HCT116 (cell line): Measurements from ENCODE around the gene CENPU. TPM values are rescaled to one million over a fixed set of nuclear protein-coding genes. Genes with fewer than 3 reads are reported as not detected.
"Not testable (repeated sequence)": the region's sequence is repeated elsewhere in the genome, so short reads cannot be mapped to it uniquely, and the experiment has no call there.

Experiments used
- ATAC-seq: fragments of 200-7000 bp; cut with Tn5 transposase; 2 replicates; pipeline ENCODE4 v1.9.1; 2020; ENCODE audit warnings: mild to moderate bottlenecking, moderate library complexity
- BruUV-seq: library from RNA; stranded (reverse); fragments of 400-500 nt; replicated peaks from 2 replicates; lab custom pipeline; 2021; lab: Mats Ljungman, UMichigan
- CTCF ChIA-PET: fragments of 300-600 bp; sonication (Branson Sonifier 250); formaldehyde crosslinking; loops from one replicate; lab custom pipeline; 2021; ENCODE audit warnings: antibody characterized with exemption; lab: Charles Lee
- POLR2A ChIA-PET: fragments of 300-600, 350-600 bp; sonication (Branson Sonifier 250); formaldehyde crosslinking; loops from one replicate; lab custom pipeline; 2021; ENCODE audit warnings: antibody characterized with exemption; lab: Charles Lee
- RAD21 ChIA-PET, 2 experiments: fragments of 300-600 bp; sonication (Branson Sonifier 250); formaldehyde crosslinking; loops; one replicate each; lab custom pipeline; 2023; ENCODE audit warnings: low total read pairs in 2 of 2; ENCODE audit not compliant: uncharacterized antibody in 2 of 2, unreplicated experiment in 2 of 2, low non-redundant PET in 1 of 2; lab: Charles Lee
- DNase-seq: peaks from one replicate; pipeline ENCODE4 v3.0.0-alpha.2; 2010; ENCODE audit warnings: low read depth, low spot score
- H2AFZ ChIP-seq: fragments of 200-600 bp; shearing (Covaris generic), sonication (generic); 2 replicates; pipeline ENCODE4 v1.6.1; 2017; ENCODE audit warnings: low read depth, mixed run types, mixed read lengths, antibody characterized with exemption, low read length; ENCODE audit not compliant: poor library complexity, severe bottlenecking
- H3K27ac ChIP-seq: 2 replicates; pipeline ENCODE4 v1.5.1; 2012; ENCODE audit warnings: low read depth, low read length
- H3K27me3 ChIP-seq: fragments of 200-600 bp; sonication (generic); 2 replicates; pipeline ENCODE4 v1.6.1; 2016; ENCODE audit warnings: mixed run types, low read length, mixed read lengths; ENCODE audit not compliant: insufficient read depth
- H3K36me3 ChIP-seq, 2 experiments: fragments of 200-500 bp in 1 of 2; fragments of 200-600 bp in 1 of 2; sonication (Bioruptor generic) in 1 of 2; sonication (generic) in 1 of 2; 2 replicates each; pipeline versions ENCODE4 v1.5.1 to v1.6.1; 2014 to 2016; ENCODE audit warnings: low read length in 2 of 2, inconsistent platforms in 1 of 2, mixed read lengths in 1 of 2, mixed run types in 1 of 2; ENCODE audit not compliant: insufficient read depth in 2 of 2, control insufficient read depth in 1 of 2
- H3K4me1 ChIP-seq, 2 experiments: fragments of 200-600 bp in 1 of 2; sonication (generic) in 1 of 2; 2 replicates each; pipeline versions ENCODE4 v1.5.1 to v1.6.1; 2012 to 2017; ENCODE audit warnings: low read length in 2 of 2, inconsistent platforms in 1 of 2, mild to moderate bottlenecking in 1 of 2, mixed read lengths in 1 of 2, mixed run types in 1 of 2, moderate library complexity in 1 of 2; ENCODE audit not compliant: insufficient read depth in 2 of 2, control insufficient read depth in 1 of 2
- H3K4me2 ChIP-seq: fragments of 200-600 bp; sonication (generic); 2 replicates; pipeline ENCODE4 v1.6.1; 2017; ENCODE audit warnings: mixed run types, low read length, mixed read lengths
- H3K4me3 ChIP-seq, 2 experiments: fragments of 200-600 bp in 1 of 2; sonication (generic) in 1 of 2; replicated peaks in 1 of 2; 2 replicates each; pipeline ENCODE4 v1.5.1; 2011 to 2016; ENCODE audit warnings: low read length in 2 of 2, control low read depth in 1 of 2, low read depth in 1 of 2, mild to moderate bottlenecking in 1 of 2, mixed read lengths in 1 of 2, mixed run types in 1 of 2
- H3K79me2 ChIP-seq: fragments of 200-600 bp; sonication (generic); 2 replicates; pipeline ENCODE4 v1.6.1; 2017; ENCODE audit warnings: mild to moderate bottlenecking, mixed run types, low read length, moderate library complexity, mixed read lengths; ENCODE audit not compliant: insufficient read depth
- H3K9ac ChIP-seq: fragments of 200-600 bp; sonication (generic); 2 replicates; pipeline ENCODE4 v1.6.1; 2016; ENCODE audit warnings: low read length, mixed read lengths
- H3K9me2 ChIP-seq: fragments of 200-600 bp; sonication (generic), shearing (Covaris generic); 2 replicates; pipeline ENCODE4 v1.6.1; 2017; ENCODE audit warnings: mixed run types, mild to moderate bottlenecking, moderate library complexity; ENCODE audit not compliant: insufficient read depth
- H3K9me3 ChIP-seq, 2 experiments: fragments of 200-500 bp in 1 of 2; fragments of 200-600 bp in 1 of 2; sonication (Bioruptor generic) in 1 of 2; sonication (generic) in 1 of 2; 2 replicates each; pipeline ENCODE4 v1.6.1; 2014 to 2017; ENCODE audit warnings: low read length in 2 of 2, mixed read lengths in 2 of 2, inconsistent platforms in 1 of 2, low read depth in 1 of 2, mild to moderate bottlenecking in 1 of 2, mixed run types in 1 of 2, moderate library complexity in 1 of 2; ENCODE audit not compliant: control insufficient read depth in 1 of 2, insufficient read depth in 1 of 2
- H4K20me1 ChIP-seq: fragments of 200-600 bp; sonication (generic), shearing (Covaris generic); 2 replicates; pipeline ENCODE4 v1.6.1; 2017; ENCODE audit warnings: mixed run types, mild to moderate bottlenecking, moderate library complexity; ENCODE audit not compliant: insufficient read depth
- CEBPB ChIP-seq: IDR thresholded peaks from 2 replicates; pipeline ENCODE4 v1.6.1; 2012; ENCODE audit warnings: low read depth
- ELF1 ChIP-seq: IDR thresholded peaks from 2 replicates; pipeline ENCODE4 v1.6.1; 2012; ENCODE audit warnings: low read depth, borderline replicate concordance
- EZH2 ChIP-seq: fragments of 200-600 bp; sonication (generic); IDR thresholded peaks from 2 replicates; pipeline ENCODE4 v1.6.1; 2017; ENCODE audit warnings: antibody characterized with exemption, mixed run types
- EZH2phosphoT487 ChIP-seq: fragments of 200-600 bp; IDR thresholded peaks from 2 replicates; pipeline ENCODE4 v1.6.1; 2018; ENCODE audit warnings: antibody characterized with exemption, borderline replicate concordance
- YY1 ChIP-seq: IDR thresholded peaks from 2 replicates; pipeline ENCODE4 v1.6.1; 2011; ENCODE audit warnings: low read length, low read depth, moderate library complexity, mild to moderate bottlenecking; ENCODE audit not compliant: insufficient replicate concordance; ENCODE audit errors: extremely low read depth
- ZNF274 ChIP-seq: fragments of 200-500 bp; sonication (Bioruptor generic); IDR thresholded peaks from 2 replicates; pipeline ENCODE4 v1.6.1; 2014; ENCODE audit warnings: mild to moderate bottlenecking, low read depth, low read length, inconsistent platforms
- intact Hi-C: fragments of 100-400 bp; cut with micrococcal nuclease; formaldehyde crosslinking; loops from 2 replicates; pipeline ENCODE4 v1.10.0; 2022
- total RNA-seq: library from RNA; stranded (reverse); gene quantifications from one replicate; pipeline ENCODE4 v1.2.1, GENCODE V29; 2021; ENCODE audit not compliant: unreplicated experiment

CENPU gene
- total RNA-seq, 1 experiment from 2014 or later = 28.2 TPM

- POLR2A ChIA-PET = no interaction called here
- CTCF ChIA-PET = no interaction called here
Observed at GRCh38 chr4:184655889-184656869, 77.7 kb downstream of the CENPU start.

GRCh38 chr4:184653650-184654049, 80.2 kb downstream of the CENPU start:
- CTCF ChIA-PET = no interaction called here
- intact Hi-C loops = no loop called here

More at GRCh38 chr4:184655889-184656869, 77.7 kb downstream of the CENPU start:
- no peaks in the 10 kb centered on the region for H3K4me1 ChIP-seq
- no TSS peak for BruUV-seq
- RAD21 ChIA-PET = no interaction called here
- H3K27ac ChIP-seq = no peak overlapping the region
- no peaks in the 10 kb centered on the region for H3K9me3 ChIP-seq
- no peak for TF ChIP-seq EZH2phosphoT487
- TF ChIP-seq EZH2 = no peak
- no peak for TF ChIP-seq ELF1
- no peaks in the 10 kb centered on the region for H3K9me2 ChIP-seq
- H3K36me3 ChIP-seq = no peaks in the 10 kb centered on the region
- no peak for DNase-seq
- H2AFZ ChIP-seq = no peak overlapping the region
- H3K4me2 ChIP-seq = no peak overlapping the region
- no peaks in the 10 kb centered on the region for H4K20me1 ChIP-seq
- no peak for ATAC-seq
- no peaks in the 10 kb centered on the region for H3K27me3 ChIP-seq
- H3K9ac ChIP-seq = no peak overlapping the region
- intact Hi-C loops = no loop called here
- H3K79me2 ChIP-seq = 0 out of 2 replicates have a peak, but pooled peaks cover 2% of the 10 kb centered on the region
- no peak overlapping the region for H3K4me3 ChIP-seq

GRCh38 chr4:184652681-184653080, 81.2 kb downstream of the CENPU start:
- POLR2A ChIA-PET, RAD21 ChIA-PET: not testable (repeated sequence)

More at GRCh38 chr4:184653650-184654049, 80.2 kb downstream of the CENPU start:
- DNase-seq (no peak), ATAC-seq (no peak)
- Histone ChIP-seq H3K9ac (no peak overlapping the region), H3K4me2 (no peak overlapping the region), H3K27ac (no peak overlapping the region), H3K27me3 (no peaks in the 10 kb centered on the region), H3K9me3 (no peaks in the 10 kb centered on the region), H3K4me3 (no peak overlapping the region), H3K79me2 (peaks cover 12% of the 10 kb centered on the region), H4K20me1 (no peaks in the 10 kb centered on the region), H2AFZ (no peak overlapping the region), H3K4me1 (peaks cover 0 to 3% of the 10 kb centered on the region in 2 experiments; a peak in 1 of 4 replicates)
- POLR2A ChIA-PET = no interaction called here
- TF ChIP-seq ZNF274 = no peak
- no peak for TF ChIP-seq CEBPB
- TF ChIP-seq YY1 = no peak
- TF ChIP-seq, all 23 proteins: peak for 0
- H3K9me2 ChIP-seq = no peaks in the 10 kb centered on the region
- RAD21 ChIA-PET = no interaction called here
- no peaks in the 10 kb centered on the region for H3K36me3 ChIP-seq
- no TSS peak for BruUV-seq

More at GRCh38 chr4:184652681-184653080, 81.2 kb downstream of the CENPU start:
- H3K4me3 ChIP-seq, ATAC-seq, H2AFZ ChIP-seq, H4K20me1 ChIP-seq, intact Hi-C loops, H3K9ac ChIP-seq, H3K27ac ChIP-seq, H3K36me3 ChIP-seq, BruUV-seq, H3K9me3 ChIP-seq, H3K9me2 ChIP-seq, H3K4me2 ChIP-seq, H3K27me3 ChIP-seq, DNase-seq, CTCF ChIA-PET: not testable (repeated sequence)
- Histone ChIP-seq H3K79me2 (peaks cover 21% of the 10 kb centered on the region), H3K4me1 (peaks cover 3 to 11% of the 10 kb centered on the region in 2 experiments; a peak in 2 of 4 replicates)
